GM21528 (cell line): ENCODE data around the gene TNNI2.

ENCODE experiments used
- ATAC-seq: cut with Tn5 transposase; IDR thresholded peaks from one replicate; pipeline ENCODE4 v1.9.1; 2021; ENCODE audit warnings: mild to moderate bottlenecking, moderate library complexity; ENCODE audit not compliant: unreplicated experiment, low FRiP score

Gene TNNI2

DNA sequence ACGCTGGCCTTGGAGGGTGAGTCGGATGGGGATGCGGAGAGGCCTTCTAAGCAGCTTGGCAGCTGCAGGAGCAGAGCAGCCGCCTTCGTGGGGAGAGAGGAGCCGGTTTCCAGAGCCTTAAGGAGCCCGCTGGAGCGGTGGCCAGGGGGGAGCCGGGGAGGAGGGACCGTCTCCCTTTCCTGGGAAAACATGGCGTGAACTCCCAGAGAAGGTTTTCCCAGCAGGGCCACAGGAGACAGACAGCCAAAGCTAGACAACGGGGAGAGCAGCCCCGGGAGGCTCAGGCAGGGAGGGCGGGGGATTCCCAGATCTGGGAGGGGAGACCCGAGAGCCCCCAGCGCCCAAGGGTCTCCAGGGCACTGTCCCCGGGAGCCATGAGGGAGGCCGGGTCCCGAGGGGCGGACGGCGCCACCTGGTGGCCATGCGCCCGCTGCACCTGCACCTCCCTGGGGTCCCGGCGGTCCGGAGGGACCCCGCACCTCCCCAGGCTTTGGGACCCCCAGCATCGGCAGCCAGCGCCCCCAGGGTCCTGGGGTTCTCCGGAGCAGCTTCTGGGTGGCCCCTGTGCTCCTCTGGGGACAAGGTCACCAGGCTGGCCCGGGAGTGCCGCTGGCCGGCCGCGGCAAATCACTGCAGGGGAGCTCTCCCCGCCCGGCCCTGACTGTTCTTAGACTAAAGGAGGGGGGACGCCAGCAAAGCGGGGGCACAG is 6.4 kb upstream of the TNNI2 start:
- no peak for ATAC-seq

GRCh38 chr11:1832920-1833295 is 5.9 kb upstream of the TNNI2 start:
- no peak for ATAC-seq

DNA sequence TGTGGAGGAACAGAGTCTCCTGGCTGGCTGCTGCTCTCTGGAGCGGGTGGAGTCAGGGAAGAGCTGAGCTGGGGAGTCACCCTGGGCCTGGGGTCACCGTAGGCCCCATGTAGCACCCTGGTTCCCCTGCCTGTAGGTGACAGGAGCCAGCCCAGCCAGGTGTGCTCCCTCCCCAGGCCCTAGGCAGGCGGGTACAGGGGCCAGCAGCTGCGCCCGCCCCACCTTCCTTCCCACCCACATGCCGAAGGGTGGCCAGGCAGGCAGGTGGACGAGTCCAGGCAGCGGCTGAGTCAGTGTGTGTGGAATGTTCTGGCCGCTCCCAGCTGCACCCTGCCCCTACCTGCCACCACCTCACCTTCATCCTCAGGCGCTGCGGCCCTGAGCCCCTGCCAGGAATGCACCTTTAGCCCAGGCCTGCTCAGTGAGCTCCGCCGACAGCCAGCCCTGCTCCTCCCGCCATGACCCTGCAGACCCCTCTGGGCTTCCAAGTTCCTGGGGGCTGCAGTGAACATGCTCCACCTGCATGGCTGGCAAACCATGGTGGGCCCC is 4.6 kb upstream of the TNNI2 start:
- ATAC-seq, result no peak

GRCh38 chr11:1834779-1835670 is 3.8 kb upstream of the TNNI2 start, which contains the start of gene SYT8:
Gene SYT8 (plus strand): TSS chr11:1834990. CDS start chr11:1835106, 116 bp downstream.
- no peak for ATAC-seq

- no peak for ATAC-seq
Measured at GRCh38 chr11:1835671-1836010, 3.1 kb upstream of the TNNI2 start.

DNA sequence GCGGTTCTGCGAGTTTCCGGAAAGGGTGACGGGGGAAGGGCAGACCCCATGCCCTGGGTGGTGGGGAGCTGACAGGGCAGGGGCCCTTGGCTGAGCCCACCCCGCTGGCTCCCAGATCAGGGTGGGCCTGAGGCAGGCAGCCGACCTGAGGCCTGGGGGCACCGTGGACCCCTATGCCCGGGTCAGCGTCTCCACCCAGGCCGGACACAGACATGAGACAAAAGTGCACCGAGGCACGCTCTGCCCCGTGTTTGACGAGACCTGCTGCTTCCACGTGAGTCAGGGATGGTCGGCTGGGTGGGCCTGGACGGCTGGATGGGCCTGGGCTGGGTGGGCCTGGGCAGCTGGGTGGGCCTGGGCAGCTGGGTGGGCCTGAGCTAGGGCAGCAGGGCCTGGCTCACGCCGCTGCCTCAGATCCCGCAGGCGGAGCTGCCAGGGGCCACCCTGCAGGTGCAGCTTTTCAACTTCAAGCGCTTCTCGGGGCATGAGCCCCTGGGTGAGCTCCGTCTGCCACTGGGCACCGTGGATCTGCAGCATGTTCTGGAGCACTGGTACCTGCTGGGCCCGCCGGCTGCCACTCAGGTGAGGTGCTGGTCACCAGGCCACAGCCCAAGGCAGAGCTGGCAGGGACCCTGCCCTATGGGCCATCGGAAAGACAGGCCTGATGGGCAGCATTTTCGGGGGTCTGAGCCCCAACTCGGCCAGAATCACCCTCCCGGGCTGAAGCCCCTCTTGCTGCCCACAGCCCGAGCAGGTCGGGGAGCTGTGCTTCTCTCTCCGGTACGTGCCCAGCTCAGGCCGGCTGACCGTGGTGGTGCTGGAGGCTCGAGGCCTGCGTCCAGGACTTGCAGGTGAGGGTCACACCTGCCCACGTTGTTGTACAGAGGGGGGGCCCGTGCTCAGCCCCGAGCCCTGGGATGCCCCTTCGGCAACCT is 2.5 kb upstream of the TNNI2 start:
- no peak for ATAC-seq

DNA sequence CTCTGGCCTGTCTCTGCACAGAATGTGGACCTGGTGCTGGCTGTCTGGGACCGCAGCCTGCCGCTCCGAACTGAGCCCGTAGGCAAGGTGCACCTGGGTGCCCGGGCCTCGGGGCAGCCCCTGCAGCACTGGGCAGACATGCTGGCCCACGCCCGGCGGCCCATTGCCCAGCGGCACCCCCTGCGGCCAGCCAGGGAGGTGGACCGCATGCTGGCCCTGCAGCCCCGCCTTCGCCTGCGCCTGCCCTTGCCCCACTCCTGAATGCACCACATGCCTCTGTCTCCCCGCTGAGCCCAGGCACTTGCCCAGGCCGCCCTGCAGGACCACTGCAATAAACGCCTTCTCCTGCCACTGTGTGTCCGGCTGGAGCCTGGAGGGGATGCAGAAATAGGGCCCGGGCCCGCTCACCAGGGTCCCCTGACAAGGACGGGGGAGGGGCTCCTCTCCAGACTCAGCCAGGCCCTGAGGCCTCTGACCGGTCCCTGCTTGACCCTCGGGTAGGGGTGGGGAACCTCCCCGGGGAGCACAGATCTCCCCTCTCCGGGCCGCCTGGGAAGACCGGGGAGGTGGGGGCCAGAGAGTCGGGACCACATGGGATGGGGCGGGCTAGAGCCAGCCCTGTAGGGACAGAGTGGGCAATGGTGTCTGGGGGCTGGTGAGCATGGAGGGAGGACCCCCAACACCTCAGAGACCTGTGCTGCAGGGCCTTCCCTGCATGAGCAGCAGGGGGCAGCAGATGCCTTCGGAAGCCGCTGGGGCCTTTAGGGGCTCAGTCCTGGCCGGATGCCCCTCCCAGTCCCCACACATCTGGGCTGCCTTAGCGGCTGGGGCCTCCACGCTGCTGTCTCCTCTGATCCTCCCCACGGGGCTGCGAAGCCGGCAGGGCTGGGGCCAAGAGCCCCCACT is 1.4 kb upstream of the TNNI2 start:
- ATAC-seq, result peak; percentile 56

DNA sequence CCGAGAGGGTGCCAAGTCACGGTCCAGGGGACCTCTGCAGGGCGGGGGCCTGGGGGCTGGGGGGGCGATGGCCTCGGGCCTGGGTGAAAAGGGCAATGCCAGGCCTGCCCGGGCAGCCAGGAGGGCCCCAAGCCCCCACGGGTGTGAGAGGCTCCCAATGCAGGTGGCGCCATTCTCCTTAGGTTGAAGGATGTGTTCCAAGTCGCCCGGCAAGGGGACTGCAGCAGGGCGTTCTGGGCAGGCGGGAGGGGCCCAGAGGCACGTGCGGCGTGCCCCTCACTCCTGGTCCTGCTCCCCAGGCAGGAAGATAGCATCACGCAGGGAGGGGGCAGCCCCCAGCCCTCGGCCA is 730 bp upstream of the TNNI2 start:
- ATAC-seq, result no peak

GRCh38 chr11:1839204-1839923 is 583 bp downstream of the TNNI2 start:
- ATAC-seq, result no peak

- ATAC-seq, result no peak
Measured at GRCh38 chr11:1839924-1840779, 1.4 kb downstream of the TNNI2 start.

- no peak for ATAC-seq
Measured at GRCh38 chr11:1840780-1841480, 2.1 kb downstream of the TNNI2 start.

- ATAC-seq, result no peak
Measured at GRCh38 chr11:1841511-1842148, 2.8 kb downstream of the TNNI2 start.

DNA sequence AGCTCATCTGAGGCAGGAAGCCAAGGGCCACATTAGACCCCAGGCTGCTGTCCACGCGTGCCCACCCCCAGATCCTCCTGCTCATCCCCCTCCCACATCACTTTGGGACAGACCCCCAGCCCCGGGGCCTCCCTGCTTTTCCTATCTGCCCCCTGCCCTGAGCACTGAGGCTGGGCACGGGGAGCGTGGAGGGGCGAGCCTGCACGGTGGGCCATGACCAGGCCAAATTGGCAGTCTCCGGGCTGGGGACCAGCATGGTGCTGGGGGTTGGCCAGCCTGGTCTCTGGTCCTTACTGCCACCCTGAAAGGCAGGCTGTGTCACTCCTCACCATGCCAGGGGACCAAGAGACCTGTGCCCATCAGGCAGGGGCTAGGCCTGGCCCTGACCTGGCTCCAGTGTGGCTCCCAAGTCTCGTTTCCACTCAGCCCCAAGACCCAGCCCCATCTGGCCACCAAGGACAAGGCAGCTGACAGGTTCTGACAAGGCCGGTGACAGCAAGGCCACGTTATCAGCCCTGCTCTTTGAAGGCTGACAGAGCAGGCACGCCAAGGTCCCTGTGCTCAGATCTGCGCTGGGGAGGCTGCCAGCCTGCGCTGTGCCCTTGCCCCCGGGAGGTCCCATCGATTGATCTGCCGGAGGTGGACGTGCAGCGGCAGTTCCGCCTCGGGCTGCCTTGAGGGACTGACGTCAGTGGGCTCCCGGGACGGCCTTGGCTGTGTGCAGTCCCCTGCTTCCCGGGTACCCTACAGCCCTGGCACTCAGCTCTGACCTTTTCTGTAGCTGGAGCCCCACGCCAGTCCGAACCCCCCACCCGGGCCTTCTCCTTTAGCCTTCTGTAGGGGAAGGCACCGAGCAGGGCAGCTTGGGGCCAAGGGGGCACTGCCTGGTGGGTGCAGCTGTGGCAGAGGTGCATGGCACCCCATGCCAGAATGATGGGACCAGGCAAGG is 3.6 kb downstream of the TNNI2 start:
- no peak for ATAC-seq

- no peak for ATAC-seq
Measured at GRCh38 chr11:1843098-1843473, 4.3 kb downstream of the TNNI2 start.

DNA sequence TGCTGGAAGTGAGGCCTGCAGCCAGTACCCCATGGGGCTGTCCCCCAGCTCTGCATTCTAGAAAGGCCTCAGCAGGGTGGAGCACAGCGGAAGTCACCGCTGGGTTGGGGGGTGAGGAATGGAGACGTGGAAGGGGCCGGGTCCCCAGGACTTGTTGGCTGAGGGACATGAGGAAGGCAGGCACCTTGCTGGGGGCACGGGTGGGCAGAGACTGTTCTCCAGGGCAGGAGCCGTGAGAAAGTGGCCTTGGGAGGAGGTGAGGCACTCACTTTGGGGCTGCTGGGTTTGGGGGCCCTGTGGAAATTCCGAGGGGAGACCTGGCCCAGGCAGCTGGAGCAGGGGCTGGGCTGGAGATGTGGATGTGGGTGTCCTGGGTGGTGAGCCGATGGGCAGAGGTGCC is 5.0 kb downstream of the TNNI2 start:
- ATAC-seq, result no peak
